DND-41 (cell line): ENCODE measurements around the gene IFNG-AS1.

ENCODE experiments used
- EZH2 ChIP-seq: IDR thresholded peaks from 3 replicates; pipeline ENCODE4 v1.6.1; 2012; ENCODE audit warnings: borderline replicate concordance, low read depth, mild to moderate bottlenecking, moderate library complexity, low read length, inconsistent platforms; ENCODE audit not compliant: severe bottlenecking
- TF ChIP-seq, protein P1 (sequence below): IDR thresholded peaks from 2 replicates; pipeline ENCODE4 v1.5.1; 2012; ENCODE audit warnings: borderline replicate concordance, low read length, moderate library complexity, mild to moderate bottlenecking; ENCODE audit not compliant: poor library complexity, severe bottlenecking; ENCODE audit errors: extremely low read depth

- TF ChIP-seq, protein P1, sequence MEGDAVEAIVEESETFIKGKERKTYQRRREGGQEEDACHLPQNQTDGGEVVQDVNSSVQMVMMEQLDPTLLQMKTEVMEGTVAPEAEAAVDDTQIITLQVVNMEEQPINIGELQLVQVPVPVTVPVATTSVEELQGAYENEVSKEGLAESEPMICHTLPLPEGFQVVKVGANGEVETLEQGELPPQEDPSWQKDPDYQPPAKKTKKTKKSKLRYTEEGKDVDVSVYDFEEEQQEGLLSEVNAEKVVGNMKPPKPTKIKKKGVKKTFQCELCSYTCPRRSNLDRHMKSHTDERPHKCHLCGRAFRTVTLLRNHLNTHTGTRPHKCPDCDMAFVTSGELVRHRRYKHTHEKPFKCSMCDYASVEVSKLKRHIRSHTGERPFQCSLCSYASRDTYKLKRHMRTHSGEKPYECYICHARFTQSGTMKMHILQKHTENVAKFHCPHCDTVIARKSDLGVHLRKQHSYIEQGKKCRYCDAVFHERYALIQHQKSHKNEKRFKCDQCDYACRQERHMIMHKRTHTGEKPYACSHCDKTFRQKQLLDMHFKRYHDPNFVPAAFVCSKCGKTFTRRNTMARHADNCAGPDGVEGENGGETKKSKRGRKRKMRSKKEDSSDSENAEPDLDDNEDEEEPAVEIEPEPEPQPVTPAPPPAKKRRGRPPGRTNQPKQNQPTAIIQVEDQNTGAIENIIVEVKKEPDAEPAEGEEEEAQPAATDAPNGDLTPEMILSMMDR = no peak
- no peak for TF ChIP-seq EZH2
Observed at GRCh38 chr12:67989184-67989920, at the start of gene IFNG-AS1.
